Prostate gland (tissue), 2 donors: ENCODE data around the gene SH3BGR. TPM values are rescaled to one million over a fixed set of nuclear protein-coding genes. Genes with fewer than 3 reads are reported as not detected.
A peak's percentile ranks its signal among the peaks of the same experiment; 100 is the strongest.

ENCODE experiments used
- DNase-seq: peaks from one replicate; pipeline ENCODE4 v3.0.0-alpha.2; 2019; ENCODE audit warnings: low spot score
- H3K27ac ChIP-seq, 2 donors: fragments of 200-600 bp; sonication (generic); 2 replicates each; pipeline ENCODE4 v1.5.1; 2017 to 2019
- H3K27me3 ChIP-seq: fragments of 200-600 bp; sonication (generic); replicated peaks from 2 replicates; pipeline ENCODE4 v1.5.1; 2019; ENCODE audit not compliant: insufficient read depth
- H3K36me3 ChIP-seq, 2 donors: fragments of 200-600 bp; sonication (generic); 1 replicate in 1 of 2; 2 replicates in 1 of 2; pipeline versions ENCODE4 v1.5.1 to v1.8.1; 2017 to 2019
- H3K4me1 ChIP-seq: fragments of 200-600 bp; sonication (generic); replicated peaks from 2 replicates; pipeline ENCODE4 v1.5.1; 2019
- H3K4me3 ChIP-seq, 2 donors: fragments of 200-600 bp; sonication (generic); 2 replicates each; pipeline ENCODE4 v1.5.1; 2017 to 2019
- H3K9me3 ChIP-seq: fragments of 200-600 bp; sonication (generic); 2 replicates; pipeline ENCODE4 v1.5.1; 2017
- POLR2A ChIP-seq: fragments of 450-650 bp; IDR thresholded peaks from one replicate; pipeline ENCODE4 v1.6.1; 2016; ENCODE audit warnings: antibody characterized with exemption, mild to moderate bottlenecking
- POLR2AphosphoS5 ChIP-seq: sonication (generic); formaldehyde crosslinking; IDR thresholded peaks from one replicate; pipeline ENCODE4 v1.6.1; 2017; ENCODE audit warnings: antibody characterized with exemption
- WGBS: methylation state at CpG from one replicate; pipeline ENCODE4 v1.1.5; 2018; 5-methylcytosine and 5-hydroxymethylcytosine counted together
- intact Hi-C: fragments of 100-400 bp; cut with DNase I; formaldehyde crosslinking; loops from one replicate; pipeline ENCODE4 v1.14.2; 2022
- total RNA-seq, 2 donors: library from RNA; depleted of rRNA; stranded (reverse); fragments of >200 nt; gene quantifications; one replicate each; pipeline ENCODE4 v1.1.0, GENCODE V29; 2016
- TF ChIP-seq, protein P1 (sequence below), 4 experiments: fragments of 200-600 bp in 2 of 4; fragments of 450-650 bp in 2 of 4; sonication (generic) in 2 of 4; IDR thresholded peaks; 1 replicate in 3 of 4; 2 replicates in 1 of 4; pipeline ENCODE4 v1.5.1; 2016 to 2019; ENCODE audit warnings: antibody characterized with exemption in 4 of 4, mild to moderate bottlenecking in 2 of 4, moderate library complexity in 2 of 4

SH3BGR gene
- total RNA-seq, 2 donors from 2014 or later = 4.8 to 5.1 TPM

DNA sequence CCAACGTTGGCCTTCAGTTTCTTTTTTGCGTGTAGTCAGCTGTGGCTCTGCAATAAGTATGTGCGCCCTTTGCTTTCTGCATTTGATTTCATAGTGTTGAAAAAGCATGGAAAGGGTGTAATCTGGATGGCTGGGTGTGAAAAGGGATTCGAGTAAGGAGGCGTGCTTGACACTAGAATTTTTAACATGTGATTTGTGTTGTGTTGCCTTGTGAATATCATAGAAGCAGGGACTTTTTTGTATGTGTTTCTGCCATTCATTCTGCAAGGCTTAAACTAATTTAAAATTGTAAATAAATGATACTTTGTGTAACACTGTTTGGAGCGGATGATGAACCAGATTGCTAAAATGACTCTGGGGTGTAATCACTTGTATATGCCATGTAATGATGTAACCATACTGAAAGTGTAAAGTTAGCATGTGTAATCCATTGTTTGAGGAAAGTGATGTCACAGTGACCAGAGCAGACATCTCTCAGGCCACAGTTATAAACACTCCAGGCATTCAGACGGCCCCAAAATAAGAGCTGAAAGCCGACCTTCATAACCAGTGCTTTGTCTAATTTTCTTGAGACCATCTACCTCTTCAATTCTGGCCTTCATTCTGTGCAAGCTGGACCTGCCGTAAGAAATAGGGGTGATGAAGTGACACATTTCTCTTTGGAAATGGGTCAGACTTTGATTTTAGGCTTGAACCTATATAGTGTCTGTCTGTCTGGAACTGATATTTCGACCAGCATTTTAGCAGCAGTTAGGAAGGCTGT, 618 bp downstream of the SH3BGR start:
- Histone ChIP-seq H3K27ac (peak overlapping the region; percentile 59 to 66), H3K27me3 (no peaks in the 10 kb centered on the region), H3K9me3 (no peaks in the 10 kb centered on the region), H3K4me1 (no peaks in the 10 kb centered on the region), H3K36me3 (no peaks in the 10 kb centered on the region), H3K4me3 (peak overlapping the region in 1 of 2 donors; percentile 16)
- TF ChIP-seq POLR2A (no peak), POLR2AphosphoS5 (no peak)
- TF ChIP-seq, protein P1, sequence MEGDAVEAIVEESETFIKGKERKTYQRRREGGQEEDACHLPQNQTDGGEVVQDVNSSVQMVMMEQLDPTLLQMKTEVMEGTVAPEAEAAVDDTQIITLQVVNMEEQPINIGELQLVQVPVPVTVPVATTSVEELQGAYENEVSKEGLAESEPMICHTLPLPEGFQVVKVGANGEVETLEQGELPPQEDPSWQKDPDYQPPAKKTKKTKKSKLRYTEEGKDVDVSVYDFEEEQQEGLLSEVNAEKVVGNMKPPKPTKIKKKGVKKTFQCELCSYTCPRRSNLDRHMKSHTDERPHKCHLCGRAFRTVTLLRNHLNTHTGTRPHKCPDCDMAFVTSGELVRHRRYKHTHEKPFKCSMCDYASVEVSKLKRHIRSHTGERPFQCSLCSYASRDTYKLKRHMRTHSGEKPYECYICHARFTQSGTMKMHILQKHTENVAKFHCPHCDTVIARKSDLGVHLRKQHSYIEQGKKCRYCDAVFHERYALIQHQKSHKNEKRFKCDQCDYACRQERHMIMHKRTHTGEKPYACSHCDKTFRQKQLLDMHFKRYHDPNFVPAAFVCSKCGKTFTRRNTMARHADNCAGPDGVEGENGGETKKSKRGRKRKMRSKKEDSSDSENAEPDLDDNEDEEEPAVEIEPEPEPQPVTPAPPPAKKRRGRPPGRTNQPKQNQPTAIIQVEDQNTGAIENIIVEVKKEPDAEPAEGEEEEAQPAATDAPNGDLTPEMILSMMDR (IDR thresholded peaks at IDR 0.05) = no peak
- DNase-seq = no peak
- intact Hi-C loops = no loop called here
- 60% methylated on average over 10 of the region's 10 CpGs for WGBS

- no peaks in the 10 kb centered on the region for H3K4me1 ChIP-seq
- no peaks in the 10 kb centered on the region for H3K27me3 ChIP-seq
- no peak for DNase-seq
- no peaks in the 10 kb centered on the region for H3K9me3 ChIP-seq
- H3K27ac ChIP-seq = peak overlapping the region in 1 of 2 donors; percentile 66
- H3K36me3 ChIP-seq = no peaks in the 10 kb centered on the region
- no peak for TF ChIP-seq POLR2A
- TF ChIP-seq, protein P1 (IDR thresholded peaks at IDR 0.05) = no peak
- no peak for TF ChIP-seq POLR2AphosphoS5
- WGBS = 81% methylated on average over 6 of the region's 6 CpGs
- intact Hi-C loops = no loop called here
- H3K4me3 ChIP-seq = no peak overlapping the region
These were observed 1.2 kb downstream of the SH3BGR start for GRCh38 chr21:39452970-39453342.

GRCh38 chr21:39453571-39454179, 1.9 kb downstream of the SH3BGR start:
- Histone ChIP-seq H3K36me3 (no peaks in the 10 kb centered on the region), H3K9me3 (no peaks in the 10 kb centered on the region), H3K4me3 (no peak overlapping the region), H3K27me3 (no peaks in the 10 kb centered on the region), H3K27ac (no peak overlapping the region), H3K4me1 (no peaks in the 10 kb centered on the region)
- 98% methylated on average over 4 of the region's 4 CpGs for WGBS
- no peak for TF ChIP-seq POLR2A
- TF ChIP-seq, protein P1 (IDR thresholded peaks at IDR 0.05) = no peak
- no peak for TF ChIP-seq POLR2AphosphoS5
- intact Hi-C loops = no loop called here
- DNase-seq = no peak

GRCh38 chr21:39454949-39455668, 3.3 kb downstream of the SH3BGR start:
- no peak overlapping the region for H3K27ac ChIP-seq
- no peaks in the 10 kb centered on the region for H3K4me1 ChIP-seq
- H3K4me3 ChIP-seq = no peak overlapping the region
- intact Hi-C loops = no loop called here
- no peak for TF ChIP-seq POLR2A
- TF ChIP-seq, protein P1 (IDR thresholded peaks at IDR 0.05) = no peak
- TF ChIP-seq POLR2AphosphoS5 = no peak
- WGBS = 40% methylated on average over 6 of the region's 6 CpGs
- no peaks in the 10 kb centered on the region for H3K36me3 ChIP-seq
- no peak for DNase-seq
- H3K9me3 ChIP-seq = no peaks in the 10 kb centered on the region
- no peaks in the 10 kb centered on the region for H3K27me3 ChIP-seq
